Stimulated activated CD8-positive, alpha-beta memory T cell treated with anti-CD3 and anti-CD28 coated beads, Interleukin-12 subunit alpha, Interleukin-12 subunit beta, amount 100 ng/mL, for 4 hours (primary cell): ENCODE results near the gene ALDH3B1.
"Not testable (repeated sequence)": the region's sequence is repeated elsewhere in the genome, so short reads cannot be mapped to it uniquely, and the experiment has no call there.

Experiments
- DNase-seq: peaks from one replicate; pipeline ENCODE4 v3.0.0-alpha.2; 2020; ENCODE audit warnings: low read depth

Gene ALDH3B1

GRCh38 chr11:68010090-68011041 is at the start of gene ALDH3B1:
Gene ALDH3B1, plus strand, starts transcription at chr11:68010327. Its CDS starts 4,971 bp downstream, at chr11:68015298.
- no peak for DNase-seq

DNA sequence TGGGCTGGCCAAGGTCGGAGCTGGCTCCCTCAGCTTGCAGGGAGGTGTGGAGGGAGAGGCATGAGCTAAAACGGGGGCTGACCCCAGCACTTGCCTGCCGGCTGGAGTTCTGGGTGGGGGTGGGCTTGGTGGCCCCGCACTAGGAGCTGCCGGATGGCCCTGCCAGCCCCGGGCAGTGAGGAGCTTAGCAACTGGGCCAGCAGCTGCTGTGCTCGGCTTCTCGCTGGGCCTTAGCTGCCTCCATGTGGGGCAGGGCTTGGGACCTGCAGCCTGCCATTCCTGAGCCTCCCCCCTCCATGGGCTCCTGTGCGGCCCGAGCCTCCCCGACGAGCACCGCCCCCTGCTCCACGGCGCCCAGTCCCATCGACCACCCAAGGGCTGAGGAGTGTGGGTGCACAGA is 46.9 kb upstream of the ALDH3B1 start:
- not testable (repeated sequence) for DNase-seq

DNA sequence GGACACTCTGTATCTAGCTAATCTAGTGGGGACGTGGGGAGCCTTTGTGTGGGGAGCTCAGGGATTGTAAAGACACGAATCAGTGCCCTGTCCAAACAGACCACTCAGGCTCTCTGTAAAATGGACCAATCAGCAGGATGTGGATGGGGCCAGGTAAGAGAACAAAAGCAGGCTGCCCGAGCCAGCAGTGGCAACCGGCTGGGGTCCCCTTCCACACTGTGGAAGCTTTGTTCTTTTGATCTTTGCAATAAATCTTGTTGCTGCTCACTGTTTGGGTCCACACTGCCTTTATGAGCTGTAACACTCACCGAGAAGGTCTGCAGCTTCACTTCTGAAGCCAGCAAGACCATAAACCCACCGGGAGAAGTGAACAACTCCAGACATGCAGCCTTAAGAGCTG is 46.2 kb upstream of the ALDH3B1 start:
- DNase-seq, result not testable (repeated sequence)

DNA sequence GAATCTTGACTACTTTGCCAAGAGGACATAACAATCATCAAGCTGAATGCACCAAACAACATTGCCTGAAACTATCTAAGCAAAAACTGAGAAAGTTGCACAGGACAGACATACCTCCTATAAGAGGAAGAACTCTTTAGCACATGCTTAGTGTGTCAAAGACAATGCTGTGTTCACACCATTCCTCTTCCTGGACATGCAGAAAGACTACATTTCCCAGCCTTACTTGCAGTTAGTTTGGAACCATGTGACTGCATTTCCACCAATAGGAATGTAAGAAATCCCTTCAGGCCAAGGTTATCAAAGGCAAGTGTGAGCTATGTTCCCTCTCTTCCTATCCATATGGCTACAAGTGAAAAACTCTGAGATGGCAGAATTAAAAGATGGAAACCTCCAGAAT is 45.4 kb upstream of the ALDH3B1 start:
- DNase-seq, result not testable (repeated sequence)

DNA sequence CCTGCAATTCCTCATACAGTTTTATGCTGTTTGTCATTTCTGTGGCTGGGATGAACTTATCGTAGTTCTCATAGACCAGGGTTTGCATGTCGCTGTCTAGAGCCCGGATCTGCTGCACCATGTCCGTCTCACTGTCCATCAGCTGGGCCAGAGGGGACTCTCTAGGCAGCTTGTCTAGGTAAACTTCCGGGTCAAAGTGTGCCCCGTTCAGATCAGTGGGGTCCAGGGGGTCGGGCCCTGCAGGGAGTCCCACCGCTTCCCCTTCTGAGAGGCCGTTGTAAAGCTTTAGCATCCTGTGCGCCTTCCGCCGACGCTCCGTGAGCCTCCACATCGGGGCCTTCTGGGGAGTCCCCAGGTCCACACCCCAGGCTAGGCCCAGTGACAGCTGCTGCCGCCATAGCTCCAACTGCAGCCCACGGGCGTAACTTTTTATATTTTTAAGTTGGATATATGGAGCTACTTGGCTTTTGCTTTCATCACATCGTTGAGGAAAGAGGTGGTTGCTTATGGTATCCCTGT is 44.2 kb upstream of the ALDH3B1 start:
- DNase-seq, result not testable (repeated sequence)

- DNase-seq, result not testable (repeated sequence)
Measured at GRCh38 chr11:67974746-67975145, 35.4 kb upstream of the ALDH3B1 start.

DNA sequence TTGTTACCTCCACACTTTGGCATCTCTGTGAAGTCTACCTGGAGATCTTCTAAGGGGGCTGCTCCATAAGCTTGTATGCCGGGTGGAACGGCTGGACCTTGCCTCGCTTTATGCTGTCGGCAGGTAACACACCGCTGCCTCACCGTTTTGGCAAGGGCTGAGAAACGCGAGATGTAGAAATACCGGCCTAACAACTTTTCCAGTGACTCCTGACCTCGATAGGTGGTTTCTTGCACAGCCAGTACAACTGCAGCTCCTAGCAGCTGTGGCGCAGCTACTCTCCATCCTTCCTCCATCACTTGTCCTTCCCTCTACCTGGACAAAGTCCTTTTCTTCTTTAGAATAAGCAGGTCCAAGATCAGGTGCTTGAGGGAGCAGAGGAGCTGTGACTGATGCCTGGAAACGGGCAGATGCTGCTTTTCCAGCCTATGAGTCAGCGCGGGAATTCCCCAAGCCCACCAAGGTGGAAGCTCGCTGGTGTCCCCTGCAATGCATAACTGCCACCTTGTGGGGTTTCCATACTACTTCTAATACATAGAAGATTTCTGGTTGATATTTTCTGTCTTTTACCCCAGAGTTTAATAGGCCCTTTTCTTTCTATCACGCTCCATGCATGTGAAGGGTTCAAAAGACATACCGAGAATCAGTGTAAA is 31.2 kb upstream of the ALDH3B1 start:
- not testable (repeated sequence) for DNase-seq

DNA sequence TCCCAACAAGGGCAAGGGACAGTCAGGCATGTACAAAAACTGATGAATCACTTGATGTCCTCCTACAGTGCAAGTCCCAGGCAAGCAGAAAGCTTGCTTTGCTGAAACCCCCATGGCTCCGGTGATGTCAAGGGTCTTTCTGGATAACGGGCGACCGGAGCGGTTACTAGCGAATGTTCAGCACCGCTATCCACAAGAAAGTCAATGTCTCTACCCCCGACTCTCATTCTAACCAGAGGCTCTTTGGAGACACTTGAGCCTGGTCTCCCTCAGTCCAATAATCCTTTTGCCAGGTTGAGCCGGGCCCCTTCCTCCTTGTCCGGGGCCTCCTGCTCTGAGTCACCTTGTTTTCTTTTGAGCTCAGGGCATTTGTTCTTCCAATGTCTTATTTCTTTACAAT is 28.9 kb upstream of the ALDH3B1 start:
- DNase-seq, result not testable (repeated sequence)

- DNase-seq, result not testable (repeated sequence)
Measured at GRCh38 chr11:67982255-67982857, 27.8 kb upstream of the ALDH3B1 start.

- no peak for DNase-seq
Measured at GRCh38 chr11:67983951-67984350, 26.2 kb upstream of the ALDH3B1 start.

DNA sequence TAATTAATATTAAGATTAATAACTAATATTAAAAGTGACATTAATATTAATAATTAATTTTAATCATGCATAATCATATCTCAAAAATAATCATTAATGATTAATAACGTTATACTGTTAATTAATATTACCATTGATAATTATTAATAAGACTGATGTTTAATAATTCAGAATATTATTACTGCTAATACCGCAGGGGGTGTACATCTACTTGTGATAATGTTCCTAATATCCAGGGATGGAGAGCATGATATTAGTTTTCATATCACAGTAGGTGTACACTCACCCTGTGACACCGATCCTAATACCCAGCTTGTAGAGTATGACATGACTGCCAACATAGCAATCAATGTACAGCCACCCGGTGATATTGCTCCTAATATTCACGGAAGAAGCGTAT is 24.8 kb upstream of the ALDH3B1 start:
- DNase-seq, result not testable (repeated sequence)

DNA sequence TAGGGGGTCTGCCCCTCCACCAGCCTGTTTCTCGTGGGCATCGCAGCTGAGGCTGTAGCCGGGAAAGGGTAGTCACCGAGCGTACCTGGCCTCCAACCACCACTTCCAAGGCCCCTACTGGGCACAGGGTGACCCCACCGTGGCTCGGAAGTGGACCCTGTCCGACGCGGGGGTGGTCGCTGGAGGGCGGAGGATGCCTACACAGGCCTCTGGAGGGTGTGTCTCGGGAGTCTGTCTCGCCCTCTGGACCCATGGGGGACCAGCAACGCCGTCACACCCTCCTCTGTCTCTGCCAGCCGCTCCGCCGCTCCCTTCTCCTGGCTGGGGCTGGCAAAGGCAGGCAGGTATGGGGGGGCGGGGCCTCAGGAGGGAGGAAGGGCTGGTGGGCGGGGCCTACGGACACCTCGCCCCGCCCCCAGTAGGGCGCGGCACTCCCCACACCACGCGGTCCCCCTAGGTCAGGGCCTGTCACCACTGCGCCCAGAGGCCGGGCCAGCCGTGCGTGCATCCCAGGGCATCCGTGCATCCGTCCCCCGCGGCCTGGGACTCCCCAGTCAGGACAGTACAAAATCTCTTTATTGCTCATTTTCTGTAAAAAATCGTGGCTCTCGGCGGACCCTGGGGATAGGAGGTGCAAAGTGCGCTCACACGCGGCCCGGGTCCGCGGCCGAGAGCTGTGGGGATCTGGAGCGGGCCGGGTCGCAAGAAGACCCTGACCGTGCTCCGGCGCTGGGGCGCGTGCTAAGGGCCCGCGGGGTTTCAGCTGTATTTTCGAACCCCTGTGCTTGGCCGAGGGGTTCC is 19.4 kb upstream of the ALDH3B1 start:
- DNase-seq, result not testable (repeated sequence)

DNA sequence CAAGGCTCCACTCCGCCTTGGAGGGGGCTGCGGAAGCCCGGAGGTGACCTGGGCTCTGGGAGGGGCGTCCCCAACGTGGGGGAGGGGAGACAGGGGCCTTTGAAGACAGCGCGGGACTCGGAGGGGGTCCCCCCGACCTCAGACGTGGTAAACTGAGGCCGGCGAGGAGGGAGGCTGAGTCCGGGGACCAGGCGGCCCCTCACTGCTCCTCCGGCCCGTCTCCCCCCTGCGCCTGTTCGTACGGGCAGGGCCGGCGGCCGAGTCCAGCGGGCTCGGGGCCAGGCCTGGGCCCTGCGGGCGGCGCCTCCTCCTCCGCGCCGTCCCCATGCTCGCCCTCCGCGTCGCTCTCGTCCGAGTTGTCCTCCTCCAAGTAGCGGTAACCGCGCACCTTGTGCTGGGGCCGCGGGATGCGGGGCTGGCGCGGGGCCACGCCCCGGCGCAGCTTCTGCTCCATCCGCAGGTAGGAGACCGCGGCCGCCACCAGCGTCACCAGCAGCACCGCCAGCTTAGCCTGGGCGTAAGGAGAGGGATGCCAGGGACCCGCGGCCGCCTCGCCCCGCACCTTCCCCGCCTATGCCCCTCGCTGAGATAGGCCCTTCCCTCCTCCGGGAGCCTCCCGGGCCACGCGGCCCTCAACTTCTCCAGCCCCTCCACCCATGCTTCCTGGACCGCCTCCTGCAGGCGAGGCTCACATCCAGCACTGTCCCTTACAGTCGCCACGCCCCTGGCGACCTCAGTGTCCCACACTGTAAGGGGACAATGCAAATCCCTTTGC is 18.6 kb upstream of the ALDH3B1 start:
- not testable (repeated sequence) for DNase-seq

GRCh38 chr11:67993821-67994220 is 16.3 kb upstream of the ALDH3B1 start:
- not testable (repeated sequence) for DNase-seq

DNA sequence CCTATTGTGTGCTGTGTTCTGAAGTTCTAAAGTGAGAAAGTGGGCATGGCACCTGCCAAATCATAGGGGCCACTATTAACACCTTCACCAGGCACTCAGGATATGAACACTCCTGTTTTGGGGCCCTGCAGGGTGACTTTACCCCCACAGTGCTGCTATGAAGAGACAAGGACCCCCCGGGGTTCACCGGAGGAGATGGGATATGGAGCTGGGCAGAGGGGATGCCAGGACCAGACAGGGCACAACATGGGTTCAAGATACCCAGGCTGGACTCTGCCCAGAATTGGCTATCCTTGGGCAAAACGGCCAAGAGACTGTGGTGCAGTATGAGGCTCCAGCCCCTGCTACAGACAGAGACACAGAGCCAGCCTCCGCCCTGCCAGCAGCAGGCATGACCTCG is 15.7 kb upstream of the ALDH3B1 start:
- DNase-seq, result not testable (repeated sequence)

DNA sequence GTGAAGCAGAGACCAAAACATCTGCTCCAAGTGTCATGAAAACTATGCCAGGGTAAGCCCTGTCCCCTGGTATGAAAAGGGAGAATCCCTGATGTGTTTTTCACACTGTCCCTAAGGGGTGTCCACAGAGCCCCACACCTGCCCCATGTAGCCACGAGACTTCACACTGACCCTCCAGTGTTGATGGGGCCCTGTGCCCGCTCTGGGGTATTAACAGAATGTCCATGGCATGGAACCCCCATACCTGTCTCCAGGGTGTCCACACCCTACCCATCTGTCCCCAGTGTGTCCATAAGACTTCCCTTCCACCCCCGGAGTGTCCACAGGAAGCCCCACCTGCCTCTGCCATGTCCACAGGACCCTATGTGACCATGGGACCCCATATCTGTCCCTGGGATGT is 15.0 kb upstream of the ALDH3B1 start:
- not testable (repeated sequence) for DNase-seq

DNA sequence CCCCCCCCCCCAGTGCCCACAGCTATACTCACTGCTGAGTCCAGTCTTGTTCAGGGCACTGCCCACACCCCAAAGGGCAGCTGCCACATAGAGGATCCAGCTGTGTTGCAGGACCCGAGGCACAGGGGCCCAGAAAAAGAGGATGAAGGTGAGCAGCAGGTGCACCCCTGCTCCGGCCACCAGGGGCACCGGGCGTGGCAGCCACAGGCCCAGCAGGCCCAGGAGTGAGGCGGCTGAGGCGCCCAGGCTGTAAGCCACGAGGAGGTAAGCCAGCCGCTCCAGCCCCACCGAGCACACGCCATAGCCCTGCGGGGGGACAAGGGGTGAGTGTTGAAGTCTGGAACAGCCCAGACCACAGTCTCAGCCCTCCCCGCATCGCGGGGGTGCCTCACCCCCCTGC is 14.5 kb upstream of the ALDH3B1 start:
- DNase-seq, result not testable (repeated sequence)

GRCh38 chr11:67996051-67996450 is 14.1 kb upstream of the ALDH3B1 start:
- DNase-seq, result no peak

DNA sequence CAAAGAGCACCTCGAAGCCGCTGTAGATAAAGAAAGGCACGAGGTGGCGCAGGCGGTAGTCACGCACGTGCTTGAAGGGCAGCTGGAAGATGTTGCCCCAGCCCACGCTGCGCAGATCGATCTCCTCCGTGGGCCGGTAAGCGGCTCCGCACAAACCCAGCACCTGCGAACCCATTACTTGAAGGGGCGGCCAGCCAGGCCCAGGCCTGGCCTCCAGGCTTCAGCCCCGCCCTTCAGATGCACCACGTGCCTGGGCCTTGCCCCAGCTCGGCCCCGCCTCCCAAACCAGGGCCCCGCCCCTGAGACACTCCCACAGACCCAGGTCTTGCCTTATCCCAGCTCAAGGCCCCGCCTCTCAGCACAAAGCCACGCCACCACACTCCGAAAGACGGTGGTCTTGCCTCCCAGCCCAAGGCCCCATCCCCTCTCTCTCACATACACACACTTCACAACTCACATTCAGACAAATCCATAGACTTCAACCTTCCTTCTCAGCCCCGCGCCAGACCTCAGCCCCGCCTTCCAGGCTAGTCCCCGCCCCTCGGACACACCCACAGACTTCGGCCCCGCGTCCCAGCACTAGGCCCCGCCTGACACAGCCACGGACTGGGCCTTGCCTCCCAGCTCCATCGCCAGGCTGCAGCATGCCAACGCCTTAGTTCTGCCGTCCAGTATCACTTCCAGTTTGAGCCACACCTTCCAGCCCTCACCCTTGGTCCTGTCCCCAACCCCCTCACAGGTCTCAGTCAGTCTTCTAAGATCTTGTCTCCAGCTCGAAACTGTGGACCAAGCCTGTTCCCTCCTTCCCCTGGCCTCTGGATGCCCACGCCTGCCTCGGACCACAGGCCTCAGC is 13.3 kb upstream of the ALDH3B1 start:
- DNase-seq, result no peak

- no peak for DNase-seq
Measured at GRCh38 chr11:67997475-67997921, 12.6 kb upstream of the ALDH3B1 start.
